HCT116 (cell line): ENCODE results near the gene PLEKHA8. TPM values are rescaled to one million over a fixed set of nuclear protein-coding genes. Genes with fewer than 3 reads are reported as not detected.

Source experiments
- ATAC-seq: fragments of 200-7000 bp; cut with Tn5 transposase; 2 replicates; pipeline ENCODE4 v1.9.1; 2020; ENCODE audit warnings: mild to moderate bottlenecking, moderate library complexity
- BruUV-seq: library from RNA; stranded (reverse); fragments of 400-500 nt; replicated peaks from 2 replicates; lab custom pipeline; 2021; lab: Mats Ljungman, UMichigan
- CTCF ChIA-PET: fragments of 300-600 bp; sonication (Branson Sonifier 250); formaldehyde crosslinking; loops from one replicate; lab custom pipeline; 2021; ENCODE audit warnings: antibody characterized with exemption; lab: Charles Lee
- POLR2A ChIA-PET: fragments of 300-600, 350-600 bp; sonication (Branson Sonifier 250); formaldehyde crosslinking; loops from one replicate; lab custom pipeline; 2021; ENCODE audit warnings: antibody characterized with exemption; lab: Charles Lee
- RAD21 ChIA-PET, 2 experiments: fragments of 300-600 bp; sonication (Branson Sonifier 250); formaldehyde crosslinking; loops; one replicate each; lab custom pipeline; 2023; ENCODE audit warnings: low total read pairs in 2 of 2; ENCODE audit not compliant: uncharacterized antibody in 2 of 2, unreplicated experiment in 2 of 2, low non-redundant PET in 1 of 2; lab: Charles Lee
- DNase-seq: peaks from one replicate; pipeline ENCODE4 v3.0.0-alpha.2; 2010; ENCODE audit warnings: low read depth, low spot score
- H2AFZ ChIP-seq: fragments of 200-600 bp; shearing (Covaris generic), sonication (generic); 2 replicates; pipeline ENCODE4 v1.6.1; 2017; ENCODE audit warnings: low read depth, mixed run types, mixed read lengths, antibody characterized with exemption, low read length; ENCODE audit not compliant: poor library complexity, severe bottlenecking
- H3K27ac ChIP-seq: 2 replicates; pipeline ENCODE4 v1.5.1; 2012; ENCODE audit warnings: low read depth, low read length
- H3K27me3 ChIP-seq: fragments of 200-600 bp; sonication (generic); 2 replicates; pipeline ENCODE4 v1.6.1; 2016; ENCODE audit warnings: mixed run types, low read length, mixed read lengths; ENCODE audit not compliant: insufficient read depth
- H3K36me3 ChIP-seq, 2 experiments: fragments of 200-500 bp in 1 of 2; fragments of 200-600 bp in 1 of 2; sonication (Bioruptor generic) in 1 of 2; sonication (generic) in 1 of 2; 2 replicates each; pipeline versions ENCODE4 v1.5.1 to v1.6.1; 2014 to 2016; ENCODE audit warnings: low read length in 2 of 2, inconsistent platforms in 1 of 2, mixed read lengths in 1 of 2, mixed run types in 1 of 2; ENCODE audit not compliant: insufficient read depth in 2 of 2, control insufficient read depth in 1 of 2
- H3K4me1 ChIP-seq, 2 experiments: fragments of 200-600 bp in 1 of 2; sonication (generic) in 1 of 2; 2 replicates each; pipeline versions ENCODE4 v1.5.1 to v1.6.1; 2012 to 2017; ENCODE audit warnings: low read length in 2 of 2, inconsistent platforms in 1 of 2, mild to moderate bottlenecking in 1 of 2, mixed read lengths in 1 of 2, mixed run types in 1 of 2, moderate library complexity in 1 of 2; ENCODE audit not compliant: insufficient read depth in 2 of 2, control insufficient read depth in 1 of 2
- H3K4me2 ChIP-seq: fragments of 200-600 bp; sonication (generic); 2 replicates; pipeline ENCODE4 v1.6.1; 2017; ENCODE audit warnings: mixed run types, low read length, mixed read lengths
- H3K4me3 ChIP-seq, 2 experiments: fragments of 200-600 bp in 1 of 2; sonication (generic) in 1 of 2; replicated peaks in 1 of 2; 2 replicates each; pipeline ENCODE4 v1.5.1; 2011 to 2016; ENCODE audit warnings: low read length in 2 of 2, control low read depth in 1 of 2, low read depth in 1 of 2, mild to moderate bottlenecking in 1 of 2, mixed read lengths in 1 of 2, mixed run types in 1 of 2
- H3K79me2 ChIP-seq: fragments of 200-600 bp; sonication (generic); 2 replicates; pipeline ENCODE4 v1.6.1; 2017; ENCODE audit warnings: mild to moderate bottlenecking, mixed run types, low read length, moderate library complexity, mixed read lengths; ENCODE audit not compliant: insufficient read depth
- H3K9ac ChIP-seq: fragments of 200-600 bp; sonication (generic); 2 replicates; pipeline ENCODE4 v1.6.1; 2016; ENCODE audit warnings: low read length, mixed read lengths
- H3K9me2 ChIP-seq: fragments of 200-600 bp; sonication (generic), shearing (Covaris generic); 2 replicates; pipeline ENCODE4 v1.6.1; 2017; ENCODE audit warnings: mixed run types, mild to moderate bottlenecking, moderate library complexity; ENCODE audit not compliant: insufficient read depth
- H3K9me3 ChIP-seq, 2 experiments: fragments of 200-500 bp in 1 of 2; fragments of 200-600 bp in 1 of 2; sonication (Bioruptor generic) in 1 of 2; sonication (generic) in 1 of 2; 2 replicates each; pipeline ENCODE4 v1.6.1; 2014 to 2017; ENCODE audit warnings: low read length in 2 of 2, mixed read lengths in 2 of 2, inconsistent platforms in 1 of 2, low read depth in 1 of 2, mild to moderate bottlenecking in 1 of 2, mixed run types in 1 of 2, moderate library complexity in 1 of 2; ENCODE audit not compliant: control insufficient read depth in 1 of 2, insufficient read depth in 1 of 2
- H4K20me1 ChIP-seq: fragments of 200-600 bp; sonication (generic), shearing (Covaris generic); 2 replicates; pipeline ENCODE4 v1.6.1; 2017; ENCODE audit warnings: mixed run types, mild to moderate bottlenecking, moderate library complexity; ENCODE audit not compliant: insufficient read depth
- CBX3 ChIP-seq: IDR thresholded peaks from 2 replicates; pipeline ENCODE4 v1.6.1; 2012; ENCODE audit warnings: low read depth
- CEBPB ChIP-seq: IDR thresholded peaks from 2 replicates; pipeline ENCODE4 v1.6.1; 2012; ENCODE audit warnings: low read depth
- FOSL1 ChIP-seq: IDR thresholded peaks from 2 replicates; pipeline ENCODE4 v1.6.1; 2012; ENCODE audit warnings: low read depth
- JUND ChIP-seq: IDR thresholded peaks from 2 replicates; pipeline ENCODE4 v1.6.1; 2012
- MAX ChIP-seq: IDR thresholded peaks from 2 replicates; pipeline ENCODE4 v1.6.1; 2012
- POLR2A ChIP-seq: IDR thresholded peaks from 2 replicates; pipeline ENCODE4 v1.7.0; 2011; ENCODE audit warnings: borderline replicate concordance; ENCODE audit not compliant: insufficient read depth, insufficient read length; ENCODE audit errors: extremely low read depth
- POLR2AphosphoS5 ChIP-seq: IDR thresholded peaks from 2 replicates; pipeline ENCODE4 v1.6.1; 2011; ENCODE audit warnings: mild to moderate bottlenecking, low read depth, low read length, moderate library complexity
- SP1 ChIP-seq: IDR thresholded peaks from 2 replicates; pipeline ENCODE4 v1.6.1; 2012; ENCODE audit warnings: low read depth
- TCF7L2 ChIP-seq: IDR thresholded peaks from 2 replicates; pipeline ENCODE4 v1.7.0; 2011; ENCODE audit warnings: borderline replicate concordance, inconsistent platforms; ENCODE audit not compliant: insufficient read depth, insufficient read length; ENCODE audit errors: extremely low read depth
- YY1 ChIP-seq: IDR thresholded peaks from 2 replicates; pipeline ENCODE4 v1.6.1; 2011; ENCODE audit warnings: low read length, low read depth, moderate library complexity, mild to moderate bottlenecking; ENCODE audit not compliant: insufficient replicate concordance; ENCODE audit errors: extremely low read depth
- intact Hi-C: fragments of 100-400 bp; cut with micrococcal nuclease; formaldehyde crosslinking; loops from 2 replicates; pipeline ENCODE4 v1.10.0; 2022
- total RNA-seq: library from RNA; stranded (reverse); gene quantifications from one replicate; pipeline ENCODE4 v1.2.1, GENCODE V29; 2021; ENCODE audit not compliant: unreplicated experiment
- TF ChIP-seq, protein P1 (sequence below): IDR thresholded peaks from 2 replicates; pipeline ENCODE4 v1.6.1; 2011; ENCODE audit warnings: mild to moderate bottlenecking, low read length, moderate library complexity; ENCODE audit not compliant: insufficient replicate concordance; ENCODE audit errors: extremely low read depth

PLEKHA8 gene
- total RNA-seq, 1 experiment from 2014 or later: 13.6 TPM

DNA sequence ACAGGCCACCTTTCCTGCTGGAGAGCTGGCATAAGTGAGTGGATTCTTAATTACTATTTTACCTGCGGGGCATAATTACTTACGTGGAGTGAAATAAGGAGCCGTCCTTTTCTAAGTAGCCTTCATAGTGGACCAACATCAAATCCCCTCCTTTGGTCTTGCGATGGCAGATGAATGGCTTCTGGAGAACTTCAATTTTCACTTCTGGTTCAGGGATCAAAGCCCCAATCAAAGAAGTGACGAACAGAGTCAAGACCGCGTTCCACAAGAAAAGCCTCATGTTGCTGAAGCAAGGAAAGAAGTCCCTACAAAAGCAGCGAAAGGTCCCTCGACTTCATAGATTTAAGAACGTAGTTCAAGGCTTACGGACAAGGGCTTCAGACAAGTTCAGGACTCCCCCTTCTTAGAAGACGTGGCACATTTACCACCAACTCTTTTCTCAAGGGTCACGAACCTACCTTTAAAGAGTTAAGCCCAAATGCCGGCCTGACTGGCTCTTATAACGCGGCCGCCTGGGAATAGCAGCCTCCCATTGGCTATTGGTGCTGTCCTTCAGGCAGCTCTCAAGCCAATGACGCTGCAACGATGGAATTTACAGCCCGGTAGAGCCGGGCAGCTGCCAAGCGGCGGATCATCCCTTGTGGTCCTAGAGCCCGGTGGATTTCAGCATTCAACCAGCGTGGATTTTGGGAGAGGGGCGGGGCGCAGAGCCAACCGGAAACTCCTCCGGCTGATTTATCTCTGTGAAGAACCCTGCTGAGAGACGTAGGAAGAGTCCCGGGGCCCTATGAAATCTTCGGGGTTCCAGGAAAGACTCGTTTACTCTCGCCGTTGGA lies 1.8 kb upstream of the PLEKHA8 start, which contains the start of gene FKBP14:
TSS of gene FKBP14 (minus strand) at position 474 of the 836 bp plus-strand sequence. CDS start at position 280, 194 bp downstream.
- Histone ChIP-seq H4K20me1 (peaks cover 10% of the 10 kb centered on the region; the same call in 1 of the 2 replicates), H3K9ac (peak within 1 kb of the TSS; percentile 77), H3K27me3 (no peaks in the 10 kb centered on the region), H3K9me2 (no peaks in the 10 kb centered on the region), H3K79me2 (peaks cover 51% of the 10 kb centered on the region), H3K36me3 (no peaks in the 10 kb centered on the region; a peak in 1 of 4 replicates), H3K9me3 (no peaks in the 10 kb centered on the region), H3K27ac (peak within 1 kb of the TSS; percentile 44; the same call in 1 of the 2 replicates), H3K4me2 (peak within 1 kb of the TSS; percentile 94), H3K4me3 (peak within 1 kb of the TSS; percentile 50 to 72), H2AFZ (peak within 1 kb of the TSS; percentile 96), H3K4me1 (peaks cover 15 to 32% of the 10 kb centered on the region in 2 experiments)
- DNase-seq: peak; percentile 99
- TSS peak; percentile 76 for BruUV-seq
- ChIA-PET CTCF (interaction anchor here (1.1 kb wide), 1 partner anchor 48 kb away, joined by 3 read pairs; no protein-coding TSS in a partner anchor), POLR2A (interaction anchor here (1.2 kb wide), 1 partner anchor 38 kb away, joined by 3 read pairs; no protein-coding TSS in a partner anchor), RAD21 (no interaction called here)
- intact Hi-C loops: loop anchor here (1.0 kb wide), 1 partner anchor 38 kb away; no protein-coding TSS in a partner anchor
- ATAC-seq: peak; percentile 85
- TF ChIP-seq, protein P1, sequence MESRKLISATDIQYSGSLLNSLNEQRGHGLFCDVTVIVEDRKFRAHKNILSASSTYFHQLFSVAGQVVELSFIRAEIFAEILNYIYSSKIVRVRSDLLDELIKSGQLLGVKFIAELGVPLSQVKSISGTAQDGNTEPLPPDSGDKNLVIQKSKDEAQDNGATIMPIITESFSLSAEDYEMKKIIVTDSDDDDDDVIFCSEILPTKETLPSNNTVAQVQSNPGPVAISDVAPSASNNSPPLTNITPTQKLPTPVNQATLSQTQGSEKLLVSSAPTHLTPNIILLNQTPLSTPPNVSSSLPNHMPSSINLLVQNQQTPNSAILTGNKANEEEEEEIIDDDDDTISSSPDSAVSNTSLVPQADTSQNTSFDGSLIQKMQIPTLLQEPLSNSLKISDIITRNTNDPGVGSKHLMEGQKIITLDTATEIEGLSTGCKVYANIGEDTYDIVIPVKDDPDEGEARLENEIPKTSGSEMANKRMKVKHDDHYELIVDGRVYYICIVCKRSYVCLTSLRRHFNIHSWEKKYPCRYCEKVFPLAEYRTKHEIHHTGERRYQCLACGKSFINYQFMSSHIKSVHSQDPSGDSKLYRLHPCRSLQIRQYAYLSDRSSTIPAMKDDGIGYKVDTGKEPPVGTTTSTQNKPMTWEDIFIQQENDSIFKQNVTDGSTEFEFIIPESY: no peak
- TF ChIP-seq CBX3 (peak; percentile 79; the same call in 1 of the 2 replicates), POLR2AphosphoS5 (peak; percentile 63), CEBPB (no peak), FOSL1 (peak; percentile 83), TCF7L2 (peak; percentile 33), MAX (peak; percentile 67; the same call in 1 of the 2 replicates), SP1 (peak; percentile 99), YY1 (peak; percentile 76), POLR2A (peak; percentile 47), JUND (no peak)
